ENCODE data around the gene BCAP31.

GRCh38 chrX:153669174-153669890, 54.9 kb downstream of the BCAP31 start:
- TF ChIP-seq EP300 (IDR thresholded peaks at IDR 0.05) (no peak), CTCF (IDR thresholded peaks at IDR 0.05) (peak; percentile 60 to 68 (median 64))

Measured in tibial nerve (tissue), 4 donors.